Measurements from ENCODE around the gene RCN1. TPM values are rescaled to one million over a fixed set of nuclear protein-coding genes. Genes with fewer than 3 reads are reported as not detected.

The RCN1 gene
- total RNA-seq, 2 experiments from 2014 or later: 0.74 TPM; not detected in 1

DNA sequence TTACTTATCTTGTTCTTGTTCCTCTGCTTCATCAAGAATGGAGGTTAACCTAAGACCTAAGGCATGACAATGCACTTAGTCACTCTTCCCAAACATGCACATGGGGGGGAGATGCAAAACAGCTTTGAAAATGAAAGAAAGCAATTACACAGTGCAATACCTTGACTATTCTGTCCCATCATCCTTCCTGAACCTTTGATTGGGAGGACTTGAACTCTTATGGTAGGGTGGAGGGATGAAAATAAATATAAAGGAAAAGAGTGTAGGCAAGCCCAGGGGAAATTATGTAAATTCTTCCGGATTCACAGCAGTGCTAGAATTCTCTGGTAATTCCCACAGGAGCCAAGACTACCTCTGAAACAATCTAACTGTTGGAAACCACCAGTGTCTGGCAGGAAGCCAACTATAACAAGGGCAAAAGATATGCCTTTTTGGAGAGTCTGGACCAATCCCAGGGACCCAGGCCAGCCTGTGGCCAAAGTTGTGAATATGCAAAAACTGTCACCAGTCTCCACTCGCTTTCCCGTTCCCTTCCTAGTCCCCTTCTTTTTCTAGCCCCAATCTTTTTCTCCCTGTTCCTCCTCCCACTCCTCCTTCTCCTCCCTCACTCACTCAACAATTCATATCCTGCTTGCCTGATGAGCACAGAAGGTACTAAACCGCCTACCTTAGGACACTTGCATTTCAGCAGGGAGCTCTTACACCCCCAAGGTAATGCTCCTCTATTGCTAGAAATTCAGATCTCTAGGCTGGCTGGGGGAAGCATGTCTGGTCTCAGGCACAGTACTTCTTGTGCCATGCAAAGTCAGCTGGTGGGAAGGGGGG is 2.5 kb upstream of the RCN1 start:
- no peak overlapping the region for H3K4me2 ChIP-seq (ENCODE audit: low read length)
- POLR2A ChIA-PET: no interaction called here
- no peaks in the 10 kb centered on the region for H3K36me3 ChIP-seq (ENCODE audit: insufficient read depth, low read length)
- no peak overlapping the region for H3K4me3 ChIP-seq (ENCODE audit: low read depth, low read length, poor library complexity, severe bottlenecking)
- H4K20me1 ChIP-seq (ENCODE audit: insufficient read depth, low read length): no peaks in the 10 kb centered on the region
- no peak overlapping the region for H3K27ac ChIP-seq (ENCODE audit: low read depth, low read length, poor library complexity, severe bottlenecking)
- H2AFZ ChIP-seq (ENCODE audit: low read length): no peak overlapping the region
- no peaks in the 10 kb centered on the region for H3K4me1 ChIP-seq (ENCODE audit: insufficient read depth, low read length, poor library complexity, severe bottlenecking)
- no peaks in the 10 kb centered on the region for H3K9me2 ChIP-seq (ENCODE audit: insufficient read depth, low read length)
- no peaks in the 10 kb centered on the region for H3K79me2 ChIP-seq (ENCODE audit: insufficient read depth, low read depth, low read length)
- no peaks in the 10 kb centered on the region for H3K9me3 ChIP-seq (ENCODE audit: low read length)
- no TSS peak for BruUV-seq (replicated peaks)
- no peak for DNase-seq (ENCODE audit: low spot score)
- CTCF ChIA-PET (ENCODE audit: unreplicated experiment): no interaction called here
- intact Hi-C loops (cut with micrococcal nuclease; ENCODE audit: unreplicated experiment): no loop called here
- no peak for TF ChIP-seq EZH2phosphoT487 (IDR thresholded peaks at IDR 0.05; ENCODE audit: borderline replicate concordance, low read depth, low read length)
- TF ChIP-seq, protein P1, sequence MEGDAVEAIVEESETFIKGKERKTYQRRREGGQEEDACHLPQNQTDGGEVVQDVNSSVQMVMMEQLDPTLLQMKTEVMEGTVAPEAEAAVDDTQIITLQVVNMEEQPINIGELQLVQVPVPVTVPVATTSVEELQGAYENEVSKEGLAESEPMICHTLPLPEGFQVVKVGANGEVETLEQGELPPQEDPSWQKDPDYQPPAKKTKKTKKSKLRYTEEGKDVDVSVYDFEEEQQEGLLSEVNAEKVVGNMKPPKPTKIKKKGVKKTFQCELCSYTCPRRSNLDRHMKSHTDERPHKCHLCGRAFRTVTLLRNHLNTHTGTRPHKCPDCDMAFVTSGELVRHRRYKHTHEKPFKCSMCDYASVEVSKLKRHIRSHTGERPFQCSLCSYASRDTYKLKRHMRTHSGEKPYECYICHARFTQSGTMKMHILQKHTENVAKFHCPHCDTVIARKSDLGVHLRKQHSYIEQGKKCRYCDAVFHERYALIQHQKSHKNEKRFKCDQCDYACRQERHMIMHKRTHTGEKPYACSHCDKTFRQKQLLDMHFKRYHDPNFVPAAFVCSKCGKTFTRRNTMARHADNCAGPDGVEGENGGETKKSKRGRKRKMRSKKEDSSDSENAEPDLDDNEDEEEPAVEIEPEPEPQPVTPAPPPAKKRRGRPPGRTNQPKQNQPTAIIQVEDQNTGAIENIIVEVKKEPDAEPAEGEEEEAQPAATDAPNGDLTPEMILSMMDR (conservative IDR thresholded peaks at IDR 0.05; ENCODE audit: low read length): no peak

- Histone ChIP-seq H3K36me3 (ENCODE audit: insufficient read depth, low read length) (no peaks in the 10 kb centered on the region), H3K9me2 (ENCODE audit: insufficient read depth, low read length) (no peaks in the 10 kb centered on the region), H3K4me2 (ENCODE audit: low read length) (no peak overlapping the region), H3K4me1 (ENCODE audit: insufficient read depth, low read length, poor library complexity, severe bottlenecking) (no peaks in the 10 kb centered on the region), H3K4me3 (ENCODE audit: low read depth, low read length, poor library complexity, severe bottlenecking) (no peak overlapping the region), H2AFZ (ENCODE audit: low read length) (no peak overlapping the region), H3K79me2 (ENCODE audit: insufficient read depth, low read depth, low read length) (no peaks in the 10 kb centered on the region), H4K20me1 (ENCODE audit: insufficient read depth, low read length) (no peaks in the 10 kb centered on the region), H3K27ac (ENCODE audit: low read depth, low read length, poor library complexity, severe bottlenecking) (no peak overlapping the region), H3K9me3 (ENCODE audit: low read length) (no peaks in the 10 kb centered on the region)
- TF ChIP-seq, protein P1 (conservative IDR thresholded peaks at IDR 0.05; ENCODE audit: low read length): no peak
- no peak for TF ChIP-seq EZH2phosphoT487 (IDR thresholded peaks at IDR 0.05; ENCODE audit: borderline replicate concordance, low read depth, low read length)
- ChIA-PET POLR2A (no interaction called here), CTCF (ENCODE audit: unreplicated experiment) (no interaction called here)
- no TSS peak for BruUV-seq (replicated peaks)
- intact Hi-C loops (cut with micrococcal nuclease; ENCODE audit: unreplicated experiment): no loop called here
- DNase-seq (ENCODE audit: low spot score): no peak
Observed at GRCh38 chr11:32092581-32093170, 1.8 kb downstream of the RCN1 start.

GRCh38 chr11:32094923-32095322 is 4.0 kb downstream of the RCN1 start:
- H3K27ac ChIP-seq (ENCODE audit: low read depth, low read length, poor library complexity, severe bottlenecking): no peak overlapping the region
- ChIA-PET POLR2A (no interaction called here), CTCF (ENCODE audit: unreplicated experiment) (no interaction called here)
- no peaks in the 10 kb centered on the region for H3K4me1 ChIP-seq (ENCODE audit: insufficient read depth, low read length, poor library complexity, severe bottlenecking)
- no peak overlapping the region for H2AFZ ChIP-seq (ENCODE audit: low read length)
- H3K36me3 ChIP-seq (ENCODE audit: insufficient read depth, low read length): no peaks in the 10 kb centered on the region
- no peaks in the 10 kb centered on the region for H4K20me1 ChIP-seq (ENCODE audit: insufficient read depth, low read length)
- no peaks in the 10 kb centered on the region for H3K9me3 ChIP-seq (ENCODE audit: low read length)
- H3K9me2 ChIP-seq (ENCODE audit: insufficient read depth, low read length): no peaks in the 10 kb centered on the region
- intact Hi-C loops (cut with micrococcal nuclease; ENCODE audit: unreplicated experiment): no loop called here
- no peaks in the 10 kb centered on the region for H3K79me2 ChIP-seq (ENCODE audit: insufficient read depth, low read depth, low read length)
- TF ChIP-seq EZH2phosphoT487 (IDR thresholded peaks at IDR 0.05; ENCODE audit: borderline replicate concordance, low read depth, low read length): no peak
- TF ChIP-seq, protein P1 (conservative IDR thresholded peaks at IDR 0.05; ENCODE audit: low read length): no peak
- no peak for DNase-seq (ENCODE audit: low spot score)
- no peak overlapping the region for H3K4me3 ChIP-seq (ENCODE audit: low read depth, low read length, poor library complexity, severe bottlenecking)
- H3K4me2 ChIP-seq (ENCODE audit: low read length): no peak overlapping the region
- BruUV-seq (replicated peaks): no TSS peak

Measured in OCI-LY7 (cell line).